ENCODE results near the gene FGF19.

Gene FGF19

DNA sequence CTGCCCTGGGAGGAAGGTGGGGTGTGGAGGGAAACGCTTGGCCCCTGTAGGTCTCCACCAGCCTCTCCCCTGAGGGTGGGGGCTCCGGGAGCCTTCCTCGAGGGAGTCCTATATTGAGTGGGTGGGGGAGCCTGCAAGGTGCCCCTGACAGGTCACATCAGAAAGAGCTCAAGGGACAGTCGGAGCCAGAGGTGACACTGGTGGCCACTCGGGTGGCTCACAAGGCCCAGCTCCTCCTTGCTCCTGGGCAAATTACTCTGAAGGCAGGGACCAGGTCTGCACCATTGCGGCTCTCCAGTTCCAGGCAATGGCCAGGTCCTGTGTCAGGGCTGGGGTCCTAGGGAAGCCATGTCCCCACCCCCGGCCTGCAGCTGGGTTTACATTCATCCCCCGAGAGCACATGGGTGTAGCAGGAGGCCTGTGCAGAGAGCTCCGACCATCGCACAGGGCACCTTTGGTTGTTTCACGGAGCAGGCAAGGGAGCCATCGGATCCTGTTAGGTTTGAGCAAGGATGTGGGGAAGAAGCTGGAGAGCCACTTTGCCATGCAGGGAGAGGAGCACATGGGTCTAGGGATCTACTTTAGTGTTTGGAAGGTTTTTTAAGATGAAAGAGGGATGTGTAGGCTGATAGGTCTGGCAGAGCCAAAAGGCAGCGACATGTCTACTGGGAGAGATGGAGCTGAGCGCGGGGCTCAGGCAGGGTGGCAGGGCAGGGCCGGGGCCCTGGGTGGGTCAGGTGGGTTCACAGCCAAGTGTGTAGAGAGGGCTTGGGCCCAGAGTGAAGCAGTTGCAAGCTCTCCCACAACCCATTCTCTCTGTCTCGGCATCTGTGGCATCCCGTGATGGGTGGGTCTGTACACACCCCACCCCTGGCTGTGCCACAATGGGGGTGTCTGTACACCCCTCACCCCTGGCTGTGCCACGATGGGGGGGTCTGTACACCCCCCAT lies 48.1 kb downstream of the FGF19 start:
- DNase-seq (ENCODE audit: low spot score), result no peak

DNA sequence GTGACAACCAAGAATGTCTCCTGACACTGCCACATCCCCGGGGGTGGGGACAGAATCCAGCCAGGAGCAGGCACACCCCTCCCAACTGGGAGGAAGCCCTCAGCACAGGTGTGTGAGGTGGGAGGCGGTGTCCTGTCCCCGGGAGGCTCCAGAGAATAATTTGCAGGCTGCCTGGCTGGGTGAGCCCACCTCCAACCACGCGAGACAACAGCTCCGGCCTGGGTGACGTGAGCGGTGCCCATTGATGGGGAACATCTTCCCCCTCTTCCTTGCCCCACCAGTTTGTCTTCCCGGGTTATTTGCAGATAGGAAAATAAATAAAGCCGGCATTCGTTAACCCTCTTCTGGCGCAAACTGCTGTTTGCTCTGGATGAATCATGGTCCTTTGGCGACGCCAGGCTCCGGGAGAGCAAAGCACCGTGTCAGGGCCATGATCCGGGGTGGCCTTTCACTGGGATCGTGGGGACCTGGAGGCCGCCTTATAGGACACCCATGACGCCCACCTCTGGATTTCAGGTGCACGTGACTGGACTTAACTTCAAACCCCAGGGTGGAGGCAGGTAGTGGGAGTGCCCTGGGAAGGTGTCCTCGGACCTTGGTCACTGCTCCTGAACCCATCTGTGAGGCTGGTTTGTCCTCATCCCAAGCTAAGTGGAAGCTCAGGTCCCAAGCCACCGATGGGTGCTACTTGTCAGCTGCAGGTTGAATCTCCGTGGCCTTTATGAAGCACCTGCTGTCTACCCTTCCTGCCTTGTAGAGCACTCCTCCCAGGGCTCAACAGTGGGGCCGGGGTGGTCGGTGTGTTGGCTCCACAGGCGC lies 49.0 kb downstream of the FGF19 start:
- no peak for DNase-seq (ENCODE audit: low spot score)

DNA sequence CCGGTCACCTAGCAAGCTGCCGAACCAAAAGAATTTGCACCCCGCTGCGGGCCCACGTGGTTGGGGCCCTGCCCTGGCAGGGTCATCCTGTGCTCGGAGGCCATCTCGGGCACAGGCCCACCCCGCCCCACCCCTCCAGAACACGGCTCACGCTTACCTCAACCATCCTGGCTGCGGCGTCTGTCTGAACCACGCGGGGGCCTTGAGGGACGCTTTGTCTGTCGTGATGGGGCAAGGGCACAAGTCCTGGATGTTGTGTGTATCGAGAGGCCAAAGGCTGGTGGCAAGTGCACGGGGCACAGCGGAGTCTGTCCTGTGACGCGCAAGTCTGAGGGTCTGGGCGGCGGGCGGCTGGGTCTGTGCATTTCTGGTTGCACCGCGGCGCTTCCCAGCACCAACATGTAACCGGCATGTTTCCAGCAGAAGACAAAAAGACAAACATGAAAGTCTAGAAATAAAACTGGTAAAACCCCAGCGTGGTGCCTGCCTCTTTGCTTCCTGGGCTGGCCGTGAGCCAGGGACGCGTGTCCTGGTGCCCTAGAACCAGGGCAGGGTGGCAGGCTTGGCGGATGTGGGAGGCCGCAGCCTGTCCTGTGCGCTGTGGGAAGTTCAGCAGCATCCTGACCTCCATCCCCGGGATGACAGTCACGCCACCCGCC lies 49.7 kb downstream of the FGF19 start:
- DNase-seq (ENCODE audit: low spot score), result no peak

DNA sequence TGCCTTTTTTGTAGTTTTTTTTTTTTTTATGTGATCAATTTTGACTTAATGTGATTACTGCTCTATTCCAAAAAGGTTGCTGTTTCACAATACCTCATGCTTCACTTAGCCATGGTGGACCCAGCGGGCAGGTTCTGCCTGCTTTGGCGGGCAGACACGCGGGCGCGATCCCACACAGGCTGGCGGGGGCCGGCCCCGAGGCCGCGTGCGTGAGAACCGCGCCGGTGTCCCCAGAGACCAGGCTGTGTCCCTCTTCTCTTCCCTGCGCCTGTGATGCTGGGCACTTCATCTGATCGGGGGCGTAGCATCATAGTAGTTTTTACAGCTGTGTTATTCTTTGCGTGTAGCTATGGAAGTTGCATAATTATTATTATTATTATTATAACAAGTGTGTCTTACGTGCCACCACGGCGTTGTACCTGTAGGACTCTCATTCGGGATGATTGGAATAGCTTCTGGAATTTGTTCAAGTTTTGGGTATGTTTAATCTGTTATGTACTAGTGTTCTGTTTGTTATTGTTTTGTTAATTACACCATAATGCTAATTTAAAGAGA lies 50.3 kb downstream of the FGF19 start:
- no peak for DNase-seq (ENCODE audit: low spot score)

DNA sequence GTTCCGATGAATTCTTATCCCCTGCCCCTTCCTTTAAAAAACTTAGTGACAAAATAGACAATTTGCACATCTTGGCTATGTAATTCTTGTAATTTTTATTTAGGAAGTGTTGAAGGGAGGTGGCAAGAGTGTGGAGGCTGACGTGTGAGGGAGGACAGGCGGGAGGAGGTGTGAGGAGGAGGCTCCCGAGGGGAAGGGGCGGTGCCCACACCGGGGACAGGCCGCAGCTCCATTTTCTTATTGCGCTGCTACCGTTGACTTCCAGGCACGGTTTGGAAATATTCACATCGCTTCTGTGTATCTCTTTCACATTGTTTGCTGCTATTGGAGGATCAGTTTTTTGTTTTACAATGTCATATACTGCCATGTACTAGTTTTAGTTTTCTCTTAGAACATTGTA lies 50.8 kb downstream of the FGF19 start:
- DNase-seq (ENCODE audit: low spot score), result no peak

DNA sequence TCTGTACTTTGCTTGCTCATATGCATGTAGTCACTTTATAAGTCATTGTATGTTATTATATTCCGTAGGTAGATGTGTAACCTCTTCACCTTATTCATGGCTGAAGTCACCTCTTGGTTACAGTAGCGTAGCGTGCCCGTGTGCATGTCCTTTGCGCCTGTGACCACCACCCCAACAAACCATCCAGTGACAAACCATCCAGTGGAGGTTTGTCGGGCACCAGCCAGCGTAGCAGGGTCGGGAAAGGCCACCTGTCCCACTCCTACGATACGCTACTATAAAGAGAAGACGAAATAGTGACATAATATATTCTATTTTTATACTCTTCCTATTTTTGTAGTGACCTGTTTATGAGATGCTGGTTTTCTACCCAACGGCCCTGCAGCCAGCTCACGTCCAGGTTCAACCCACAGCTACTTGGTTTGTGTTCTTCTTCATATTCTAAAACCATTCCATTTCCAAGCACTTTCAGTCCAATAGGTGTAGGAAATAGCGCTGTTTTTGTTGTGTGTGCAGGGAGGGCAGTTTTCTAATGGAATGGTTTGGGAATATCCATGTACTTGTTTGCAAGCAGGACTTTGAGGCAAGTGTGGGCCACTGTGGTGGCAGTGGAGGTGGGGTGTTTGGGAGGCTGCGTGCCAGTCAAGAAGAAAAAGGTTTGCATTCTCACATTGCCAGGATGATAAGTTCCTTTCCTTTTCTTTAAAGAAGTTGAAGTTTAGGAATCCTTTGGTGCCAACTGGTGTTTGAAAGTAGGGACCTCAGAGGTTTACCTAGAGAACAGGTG lies 51.8 kb downstream of the FGF19 start:
- no peak for DNase-seq (ENCODE audit: low spot score)

DNA sequence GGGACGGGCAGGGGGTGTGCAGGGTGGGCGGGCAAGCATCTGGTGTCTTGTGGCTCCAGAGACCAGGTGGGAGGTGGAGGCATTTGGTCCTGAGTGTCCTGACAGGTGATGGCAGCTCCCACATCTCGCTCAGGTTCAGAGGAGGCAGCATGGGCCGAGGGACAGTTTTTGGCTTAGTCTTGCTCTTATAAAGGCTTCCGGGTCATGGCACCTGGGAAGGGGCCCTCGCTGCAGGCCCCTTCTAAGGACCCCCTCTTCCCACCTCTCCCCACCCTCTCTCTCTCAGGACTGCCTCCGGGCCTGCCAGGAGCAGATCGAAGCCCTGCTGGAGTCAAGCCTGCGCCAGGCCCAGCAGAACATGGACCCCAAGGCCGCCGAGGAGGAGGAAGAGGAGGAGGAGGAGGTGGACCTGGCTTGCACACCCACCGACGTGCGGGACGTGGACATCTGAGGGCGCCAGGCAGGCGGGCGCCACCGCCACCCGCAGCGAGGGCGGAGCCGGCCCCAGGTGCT lies 52.9 kb downstream of the FGF19 start:
- no peak for DNase-seq (ENCODE audit: low spot score)

DNA sequence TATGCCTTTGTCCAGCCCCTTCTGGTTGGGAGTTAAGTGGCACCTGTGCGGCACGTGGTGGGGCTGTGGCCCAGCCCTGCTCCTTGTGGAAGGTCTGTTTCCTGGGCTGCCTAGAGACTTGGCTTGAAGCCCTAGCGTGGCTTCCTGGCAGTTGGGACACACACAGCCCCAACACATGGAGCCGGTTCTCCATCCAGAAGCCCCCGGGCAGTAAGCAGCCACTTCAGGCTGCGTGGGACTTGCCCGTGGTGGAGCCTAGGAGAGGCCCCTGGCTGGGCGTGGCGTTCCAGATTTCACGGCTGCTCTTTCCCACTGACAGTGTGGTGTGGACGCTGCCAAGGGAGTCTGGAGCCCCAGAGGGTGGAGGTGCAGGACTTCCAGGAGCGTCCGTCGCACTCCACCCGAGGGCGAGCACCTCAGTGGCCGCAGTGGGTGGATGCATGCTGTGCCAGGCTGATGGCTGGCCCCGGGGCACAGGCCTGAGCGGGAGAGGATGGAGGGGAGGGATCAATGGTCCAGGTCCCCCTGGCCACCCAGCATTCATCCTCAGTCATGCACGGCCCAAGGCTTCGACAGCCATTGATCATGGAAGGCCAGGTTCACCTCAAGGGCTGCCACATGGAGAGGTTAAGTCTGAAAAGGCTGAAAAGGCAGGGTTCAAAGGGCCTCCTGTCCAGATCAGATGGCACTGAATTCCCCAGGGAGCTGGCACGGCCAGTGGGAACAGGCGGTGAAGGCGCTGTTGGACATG lies 53.6 kb downstream of the FGF19 start:
- no peak for DNase-seq (ENCODE audit: low spot score)

DNA sequence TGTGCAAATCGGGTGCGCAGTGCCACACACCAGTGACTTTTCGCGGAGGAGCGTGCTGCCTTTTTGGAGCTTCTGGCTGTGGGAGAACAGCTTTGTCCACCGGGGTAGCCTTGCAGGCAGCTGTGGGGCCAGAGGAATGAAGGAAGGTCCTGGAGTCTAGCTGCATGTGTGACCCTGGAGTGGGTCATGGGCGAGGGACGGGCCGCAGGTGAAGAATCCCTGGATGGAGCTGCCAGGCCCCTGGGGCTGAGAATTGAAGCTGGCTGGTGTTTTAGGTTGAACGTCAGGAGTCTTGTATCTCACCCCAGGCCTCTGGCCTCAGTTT lies 54.3 kb downstream of the FGF19 start:
- no peak for DNase-seq (ENCODE audit: low spot score)

DNA sequence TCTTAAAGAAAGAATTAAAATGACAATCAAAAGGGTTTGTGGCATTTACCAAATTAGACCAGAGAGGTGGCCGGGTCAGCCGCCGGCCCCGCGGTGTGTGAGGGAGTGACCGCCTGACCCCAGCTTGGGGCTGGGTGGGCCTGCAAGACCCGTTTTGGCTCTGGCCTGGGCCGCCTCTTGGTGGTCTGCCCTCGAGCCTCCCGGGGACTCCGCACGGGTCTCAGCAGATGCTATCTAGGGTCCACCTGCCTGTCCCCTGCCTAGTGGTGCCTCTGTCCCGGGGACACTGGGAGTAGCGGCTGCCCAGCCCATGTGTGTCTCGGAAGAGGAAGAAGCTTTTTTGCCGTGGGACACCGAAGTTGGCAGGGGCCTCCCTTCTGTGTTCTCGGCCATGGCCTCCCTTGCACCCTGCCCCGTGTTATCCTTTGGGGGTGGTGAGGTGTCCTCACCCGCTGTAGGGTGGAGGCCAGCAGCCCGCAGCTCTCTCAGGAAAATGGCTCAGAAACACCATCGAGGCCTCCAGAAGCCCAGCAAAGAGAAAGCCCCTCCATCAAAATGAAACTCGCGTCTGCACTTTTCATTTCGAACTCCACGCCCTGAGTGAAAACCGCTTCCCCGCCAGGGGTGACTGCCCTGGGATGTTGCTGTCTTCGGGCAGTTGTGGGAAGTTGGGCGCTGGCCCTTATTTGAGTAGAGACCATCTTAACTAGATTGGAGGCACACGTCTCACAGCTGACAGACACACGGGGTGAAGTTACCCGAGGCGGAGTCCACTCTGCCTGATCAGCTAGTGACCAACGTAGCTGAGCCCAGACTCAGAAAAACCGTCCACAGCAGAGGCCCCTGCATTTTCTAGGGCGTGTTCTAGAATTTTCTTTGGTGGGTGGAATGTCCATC lies 54.9 kb downstream of the FGF19 start:
- no peak for DNase-seq (ENCODE audit: low spot score)
